ENCODE results near the gene INSM1. TPM values are rescaled to one million over a fixed set of nuclear protein-coding genes. Genes with fewer than 3 reads are reported as not detected.

INSM1 gene
- polyA plus RNA-seq, 1 of the 3 experiments (the other 2 are of a cell fraction), result not detected

DNA sequence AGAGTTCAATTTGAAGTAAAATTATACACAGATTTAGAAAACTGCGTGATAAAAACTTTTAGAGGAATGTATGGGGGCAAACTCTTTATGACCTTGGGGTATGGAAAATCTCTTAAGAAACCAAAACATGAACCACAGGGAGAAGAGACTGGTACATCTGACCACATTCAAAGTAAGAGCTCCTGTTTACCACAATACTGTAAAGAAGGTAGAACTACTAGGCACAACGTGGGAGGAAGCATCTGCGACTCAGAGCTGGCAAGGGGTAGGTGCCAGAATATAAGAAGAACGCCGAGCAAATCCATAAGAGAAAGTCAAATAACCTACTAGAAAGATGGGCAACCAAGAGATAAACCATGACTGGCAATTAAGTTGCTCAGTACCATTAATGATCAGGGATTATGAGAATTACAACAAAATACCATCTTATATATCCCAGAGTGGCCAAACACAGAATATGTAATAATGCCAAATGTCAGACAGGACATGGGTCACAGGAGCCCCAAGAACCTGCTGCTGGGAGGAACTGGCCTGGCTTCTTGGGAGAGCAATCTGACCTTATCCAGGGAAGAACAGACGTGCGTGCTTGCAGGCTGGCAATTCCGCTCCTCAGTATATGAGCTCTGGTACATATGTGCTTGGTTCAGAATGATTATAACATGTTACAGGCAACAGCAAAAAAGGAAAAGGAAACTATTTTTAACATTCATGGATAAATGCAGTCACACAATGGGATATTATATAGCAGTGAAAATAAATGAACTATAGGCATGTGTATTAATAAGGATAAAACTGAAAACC, 50.2 kb downstream of the INSM1 start:
- no peak for TF ChIP-seq JUND (IDR thresholded peaks at IDR 0.05)
- TF ChIP-seq EP300 (IDR thresholded peaks at IDR 0.05; ENCODE audit: borderline replicate concordance in 1 of 2, low read depth in 1 of 2, low read length in 1 of 2), result no peak
- TF ChIP-seq, protein P1, sequence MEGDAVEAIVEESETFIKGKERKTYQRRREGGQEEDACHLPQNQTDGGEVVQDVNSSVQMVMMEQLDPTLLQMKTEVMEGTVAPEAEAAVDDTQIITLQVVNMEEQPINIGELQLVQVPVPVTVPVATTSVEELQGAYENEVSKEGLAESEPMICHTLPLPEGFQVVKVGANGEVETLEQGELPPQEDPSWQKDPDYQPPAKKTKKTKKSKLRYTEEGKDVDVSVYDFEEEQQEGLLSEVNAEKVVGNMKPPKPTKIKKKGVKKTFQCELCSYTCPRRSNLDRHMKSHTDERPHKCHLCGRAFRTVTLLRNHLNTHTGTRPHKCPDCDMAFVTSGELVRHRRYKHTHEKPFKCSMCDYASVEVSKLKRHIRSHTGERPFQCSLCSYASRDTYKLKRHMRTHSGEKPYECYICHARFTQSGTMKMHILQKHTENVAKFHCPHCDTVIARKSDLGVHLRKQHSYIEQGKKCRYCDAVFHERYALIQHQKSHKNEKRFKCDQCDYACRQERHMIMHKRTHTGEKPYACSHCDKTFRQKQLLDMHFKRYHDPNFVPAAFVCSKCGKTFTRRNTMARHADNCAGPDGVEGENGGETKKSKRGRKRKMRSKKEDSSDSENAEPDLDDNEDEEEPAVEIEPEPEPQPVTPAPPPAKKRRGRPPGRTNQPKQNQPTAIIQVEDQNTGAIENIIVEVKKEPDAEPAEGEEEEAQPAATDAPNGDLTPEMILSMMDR (IDR thresholded peaks at IDR 0.05), result no peak
- no peak for TF ChIP-seq FOXM1 (IDR thresholded peaks at IDR 0.05; ENCODE audit: low read depth)
- TF ChIP-seq FOSL2 (IDR thresholded peaks at IDR 0.05; ENCODE audit: borderline replicate concordance, low read depth), result no peak
- no peak overlapping the region for H3K4me3 ChIP-seq (ENCODE audit: low read depth in 2 of 2, low read length in 1 of 2)
- H2AFZ ChIP-seq (ENCODE audit: low read depth), result no peak overlapping the region
- DNase-seq, result no peak
- no peaks in the 10 kb centered on the region for H3K9me2 ChIP-seq
- H3K36me3 ChIP-seq (replicated peaks in 1 of 2; ENCODE audit: control insufficient read depth in 1 of 2, insufficient read depth in 2 of 2, low read length in 1 of 2), result no peaks in the 10 kb centered on the region
- no peaks in the 10 kb centered on the region for H3K9me3 ChIP-seq
- ChIA-PET CTCF (interaction anchor here (1.1 kb wide), 1 partner anchor 33 kb away, joined by 3 read pairs; no protein-coding TSS in a partner anchor), POLR2A (no interaction called here)
- H3K27me3 ChIP-seq (ENCODE audit: insufficient read depth), result no peaks in the 10 kb centered on the region
- no peaks in the 10 kb centered on the region for H3F3A ChIP-seq (replicated peaks; ENCODE audit: insufficient read depth)
- H3K27ac ChIP-seq (ENCODE audit: low read depth in 2 of 2, low read length in 1 of 2), result no peak overlapping the region
- peaks cover 0 to 7% of the 10 kb centered on the region in 2 experiments; a peak in 1 of 4 replicates for H3K4me1 ChIP-seq (ENCODE audit: control insufficient read depth in 1 of 2, insufficient read depth in 2 of 2, low read depth in 1 of 2, low read length in 1 of 2)
- WGBS (ENCODE audit: low lambda C conversion rate), result 87% methylated on average over 8 of the region's 8 CpGs
- H3K4me2 ChIP-seq, result no peak overlapping the region
- H3K79me2 ChIP-seq (ENCODE audit: insufficient read depth), result no peaks in the 10 kb centered on the region
- H4K20me1 ChIP-seq (ENCODE audit: insufficient read depth), result no peaks in the 10 kb centered on the region
- no peak overlapping the region for H3K9ac ChIP-seq

Measured in SK-N-SH (cell line).